ENCODE measurements around the gene IRF5. TPM values are rescaled to one million over a fixed set of nuclear protein-coding genes. Genes with fewer than 3 reads are reported as not detected.
A peak's percentile ranks its signal among the peaks of the same experiment; 100 is the strongest.

IRF5 gene
- total RNA-seq, 1 experiment from 2014 or later = 0.74 TPM

GRCh38 chr7:128937271-128937646, 468 bp upstream of the IRF5 start:
- peaks cover 20% of the 10 kb centered on the region; the same call in 1 of the 2 replicates for H3K27me3 ChIP-seq (ENCODE audit: insufficient read depth, low read length)
- no peaks in the 10 kb centered on the region for H3K79me2 ChIP-seq (ENCODE audit: insufficient read depth, low read length)
- H2BK120ac ChIP-seq (ENCODE audit: low read depth, low read length, poor library complexity, severe bottlenecking) = no peak overlapping the region
- no peak overlapping the region for H3K4ac ChIP-seq (ENCODE audit: low read depth, low read length)
- H4K8ac ChIP-seq (replicated peaks; ENCODE audit: insufficient read length, low read depth, low read length) = no peak overlapping the region
- no peak overlapping the region for H3K14ac ChIP-seq (ENCODE audit: insufficient read depth, low read length)
- Mint-ChIP-seq H3K27ac (no peak overlapping the region), H3K9me3 (0 out of 5 replicates have a peak, but pooled peaks cover 0 to 2% of the 10 kb centered on the region in 2 experiments), H3K4me3 (peak overlapping the region; percentile 50 to 77), H3K36me3 (ENCODE audit: insufficient read depth in 1 of 3, low read depth in 3 of 3) (no peaks in the 10 kb centered on the region), H3K27me3 (ENCODE audit: low read depth) (peaks cover 81% of the 10 kb centered on the region), H3K4me1 (peaks cover 13 to 20% of the 10 kb centered on the region in 2 experiments)
- no peaks in the 10 kb centered on the region for H3K4me1 ChIP-seq (ENCODE audit: insufficient read depth, low read length)
- no peak overlapping the region for H3K23ac ChIP-seq (ENCODE audit: insufficient read length, low read depth, low read length)
- no peak for TF ChIP-seq CTCF (conservative IDR thresholded peaks at IDR 0.05)
- no peak overlapping the region for H3K56ac ChIP-seq (ENCODE audit: insufficient read length, low read depth, low read length)
- no CpG with 5 or more reads among the region's 17 CpGs for WGBS (ENCODE audit: extremely low coverage, insufficient read length, low lambda C conversion rate)
- no peak overlapping the region for H3T11ph ChIP-seq (ENCODE audit: low read length)
- no peak for DNase-seq
- no peak overlapping the region for H2BK12ac ChIP-seq (ENCODE audit: insufficient read length, low read depth, low read length)
- no peak overlapping the region for H2AK5ac ChIP-seq (ENCODE audit: insufficient read length, low read length)
- no peaks in the 10 kb centered on the region for H3K9me3 ChIP-seq (ENCODE audit: control insufficient read depth, low read depth, low read length)
- H2BK5ac ChIP-seq (ENCODE audit: insufficient read length, low read length) = no peak overlapping the region
- H2BK15ac ChIP-seq (ENCODE audit: low read depth, low read length) = no peak overlapping the region
- no peak overlapping the region for H4K91ac ChIP-seq (ENCODE audit: insufficient read length, low read depth, low read length)
- H3K18ac ChIP-seq (ENCODE audit: insufficient read length, low read depth, low read length) = no peak overlapping the region
- H3K23me2 ChIP-seq (ENCODE audit: insufficient read length, low read depth, low read length, poor library complexity, severe bottlenecking) = peaks cover 5% of the 10 kb centered on the region
- no peak overlapping the region for H3K9ac ChIP-seq (ENCODE audit: extremely low read depth, insufficient read length, low read length)
- no peak overlapping the region for H2AFZ ChIP-seq (ENCODE audit: low read length)
- no peak overlapping the region for H4K5ac ChIP-seq (ENCODE audit: insufficient read length, low read depth, low read length)
- H4K20me1 ChIP-seq (ENCODE audit: control insufficient read depth, insufficient read depth, insufficient read length) = no peaks in the 10 kb centered on the region
- H2BK20ac ChIP-seq (ENCODE audit: low read depth, low read length, poor library complexity, severe bottlenecking) = no peak overlapping the region
- H3K27ac ChIP-seq (ENCODE audit: insufficient read length, low read depth, low read length) = no peak overlapping the region
- H3K4me2 ChIP-seq (ENCODE audit: insufficient read depth, insufficient read length, low read length) = peak overlapping the region; percentile 17
- H3K79me1 ChIP-seq (ENCODE audit: insufficient read depth, low read depth, low read length, poor library complexity, severe bottlenecking) = no peaks in the 10 kb centered on the region

Data from H9 (cell line).